Ishikawa (cell line): ENCODE data around the gene SMIM44.

Experiments used
- EGR1 ChIP-seq: IDR thresholded peaks from 2 replicates; pipeline ENCODE4 v1.6.1; 2012
- EP300 ChIP-seq: IDR thresholded peaks from 2 replicates; pipeline ENCODE4 v1.6.1; 2012; ENCODE audit warnings: borderline replicate concordance
- FOXM1 ChIP-seq: IDR thresholded peaks from 2 replicates; pipeline ENCODE4 v1.6.1; 2012; ENCODE audit warnings: low read depth, borderline replicate concordance
- MAX ChIP-seq: IDR thresholded peaks from 2 replicates; pipeline ENCODE4 v1.6.1; 2012
- NFIC ChIP-seq: IDR thresholded peaks from 2 replicates; pipeline ENCODE4 v1.6.1; 2012
- RAD21 ChIP-seq: IDR thresholded peaks from 2 replicates; pipeline ENCODE4 v1.6.1; 2012; ENCODE audit warnings: low read depth
- REST ChIP-seq: IDR thresholded peaks from 2 replicates; pipeline ENCODE4 v1.6.1; 2012; ENCODE audit warnings: low read depth, mild to moderate bottlenecking
- TAF1 ChIP-seq: IDR thresholded peaks from 2 replicates; pipeline ENCODE4 v1.6.1; 2012; ENCODE audit warnings: low read depth, mild to moderate bottlenecking
- TCF12 ChIP-seq: IDR thresholded peaks from 2 replicates; pipeline ENCODE4 v1.6.1; 2012; ENCODE audit warnings: low read depth
- USF1 ChIP-seq: IDR thresholded peaks from 2 replicates; pipeline ENCODE4 v1.6.1; 2012
- YY1 ChIP-seq: IDR thresholded peaks from 2 replicates; pipeline ENCODE4 v1.6.1; 2012; ENCODE audit warnings: low read depth

GRCh38 chr19:3520166-3521103 is 37.2 kb upstream of the SMIM44 start:
- TF ChIP-seq TAF1 (no peak), REST (no peak), USF1 (no peak), EP300 (no peak), FOXM1 (no peak), EGR1 (no peak), MAX (no peak), RAD21 (no peak), YY1 (no peak), TCF12 (no peak), NFIC (no peak)
